Panc1 (cell line): ENCODE data around the gene SLC22A2. TPM values are rescaled to one million over a fixed set of nuclear protein-coding genes. Genes with fewer than 3 reads are reported as not detected.

Source experiments
- ATAC-seq: fragments of 200-7000 bp; cut with Tn5 transposase; 2 replicates; pipeline ENCODE4 v1.9.1; 2020; ENCODE audit warnings: mild to moderate bottlenecking, moderate library complexity
- BruUV-seq: library from RNA; stranded (reverse); fragments of 400-500 nt; replicated peaks from 2 replicates; lab custom pipeline; 2021; lab: Mats Ljungman, UMichigan
- CTCF ChIA-PET: fragments of 300-600 bp; sonication (Branson Sonifier 250); formaldehyde crosslinking; loops from one replicate; lab custom pipeline; 2022; ENCODE audit warnings: antibody characterized with exemption; lab: Charles Lee
- POLR2A ChIA-PET: fragments of 300-600 bp; sonication (Branson Sonifier 250); formaldehyde crosslinking; loops from one replicate; lab custom pipeline; 2022; ENCODE audit warnings: antibody characterized with exemption; lab: Charles Lee
- DNase-seq: peaks from one replicate; pipeline ENCODE4 v3.0.0-alpha.2; 2010; ENCODE audit warnings: low read depth, low spot score
- H3K27ac ChIP-seq: 2 replicates; pipeline ENCODE4 v1.5.1; 2011; ENCODE audit warnings: mild to moderate bottlenecking, low read length, inconsistent platforms
- H3K27me3 ChIP-seq: fragments of 200-500 bp; sonication (Bioruptor generic); 2 replicates; pipeline ENCODE4 v1.6.0; 2014; ENCODE audit warnings: low read length, inconsistent platforms; ENCODE audit not compliant: control insufficient read depth, insufficient read depth
- H3K36me3 ChIP-seq: fragments of 200-500 bp; sonication (Bioruptor generic); 2 replicates; pipeline ENCODE4 v1.5.1; 2014; ENCODE audit warnings: inconsistent platforms, mild to moderate bottlenecking, low read length, moderate library complexity; ENCODE audit not compliant: control insufficient read depth, insufficient read depth
- H3K4me1 ChIP-seq: 2 replicates; pipeline ENCODE4 v1.5.1; 2011; ENCODE audit warnings: inconsistent platforms, mild to moderate bottlenecking, low read length, moderate library complexity; ENCODE audit not compliant: control insufficient read depth, insufficient read depth
- H3K4me3 ChIP-seq, 2 experiments: 2 replicates each; pipeline ENCODE4 v1.5.1; 2011 to 2012; ENCODE audit warnings: low read depth in 2 of 2, low read length in 2 of 2, mild to moderate bottlenecking in 2 of 2, inconsistent platforms in 1 of 2, moderate library complexity in 1 of 2
- H3K9me3 ChIP-seq: fragments of 200-500 bp; sonication (Bioruptor generic); 2 replicates; pipeline ENCODE4 v1.5.1; 2014; ENCODE audit warnings: low read depth, mild to moderate bottlenecking, inconsistent platforms, low read length, moderate library complexity; ENCODE audit not compliant: control insufficient read depth, insufficient read depth
- CTCF ChIP-seq: fragments of 450-650 bp; IDR thresholded peaks from 2 replicates; pipeline ENCODE4 v1.5.1; 2017; ENCODE audit warnings: mild to moderate bottlenecking
- POLR2AphosphoS5 ChIP-seq: IDR thresholded peaks from 2 replicates; pipeline ENCODE4 v1.6.1; 2012; ENCODE audit warnings: mild to moderate bottlenecking, low read depth, low read length, moderate library complexity
- SIN3A ChIP-seq: IDR thresholded peaks from 2 replicates; pipeline ENCODE4 v1.6.1; 2012; ENCODE audit warnings: low read depth, mild to moderate bottlenecking, low read length, moderate library complexity, borderline replicate concordance; ENCODE audit not compliant: insufficient read depth
- TCF7L2 ChIP-seq: IDR thresholded peaks from 2 replicates; pipeline ENCODE4 v1.6.1; 2011; ENCODE audit warnings: mild to moderate bottlenecking, low read depth, low read length, inconsistent platforms
- in situ Hi-C: cut with HindIII; loops from 2 replicates; pipeline ENCODE4 v1.10.0; 2016; ENCODE audit warnings: low sequenced_read_pairs, low pct_unique_long_range_greater_than_20kb
- intact Hi-C: fragments of 100-400 bp; cut with micrococcal nuclease; formaldehyde crosslinking; loops from one replicate; pipeline ENCODE4 v1.10.0; 2022; ENCODE audit not compliant: unreplicated experiment
- total RNA-seq: library from RNA; stranded (reverse); gene quantifications from one replicate; pipeline ENCODE4 v1.2.1, GENCODE V29; 2021; ENCODE audit not compliant: unreplicated experiment
- TF ChIP-seq, protein P1 (sequence below), 2 experiments: IDR thresholded peaks; 2 replicates each; pipeline ENCODE4 v1.6.1; 2011 to 2012; ENCODE audit warnings: low read depth in 2 of 2, control low read depth in 1 of 2, low read length in 1 of 2, mild to moderate bottlenecking in 1 of 2, moderate library complexity in 1 of 2; ENCODE audit not compliant: insufficient read depth in 1 of 2

SLC22A2 gene
- total RNA-seq, 1 experiment from 2014 or later: not detected

DNA sequence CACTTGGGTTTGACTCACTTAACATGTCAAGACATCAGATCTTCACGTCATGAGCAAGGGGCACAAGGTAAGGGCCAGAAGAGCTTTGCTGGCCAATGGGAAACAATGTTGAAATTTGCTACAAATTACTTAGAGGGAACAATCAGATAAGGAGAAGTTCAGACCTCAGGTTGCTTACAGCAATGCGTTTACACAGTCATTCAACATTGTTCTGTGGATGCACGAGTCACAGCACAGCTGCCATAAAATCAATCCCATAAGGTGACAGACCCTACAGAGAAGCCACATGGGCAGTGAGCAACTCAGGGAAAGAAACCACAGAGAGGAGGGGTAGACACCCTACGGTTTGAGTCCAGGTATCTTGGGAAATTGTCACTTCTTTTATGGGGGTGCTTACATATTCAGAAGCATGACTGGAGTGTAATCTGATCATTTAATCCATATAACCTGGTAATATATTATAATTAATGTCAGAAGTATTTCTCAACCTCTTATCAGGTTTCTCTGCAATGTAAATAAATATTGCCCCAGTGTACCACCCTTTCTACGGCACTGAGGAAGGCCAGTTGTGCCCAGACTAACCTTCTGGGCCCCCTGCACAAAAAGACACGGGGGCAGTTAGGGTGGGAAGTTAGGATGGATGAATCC lies 2.3 kb upstream of the SLC22A2 start:
- Histone ChIP-seq H3K4me1 (no peaks in the 10 kb centered on the region), H3K9me3 (no peaks in the 10 kb centered on the region), H3K27ac (no peak overlapping the region), H3K27me3 (no peaks in the 10 kb centered on the region), H3K4me3 (no peak overlapping the region), H3K36me3 (no peaks in the 10 kb centered on the region)
- POLR2A ChIA-PET: no interaction called here
- in situ Hi-C loops: no loop called here
- ATAC-seq: no peak
- CTCF ChIA-PET: no interaction called here
- BruUV-seq: no TSS peak
- DNase-seq: no peak
- intact Hi-C loops: no loop called here
- no peak for TF ChIP-seq TCF7L2
- no peak for TF ChIP-seq CTCF
- TF ChIP-seq, protein P1, sequence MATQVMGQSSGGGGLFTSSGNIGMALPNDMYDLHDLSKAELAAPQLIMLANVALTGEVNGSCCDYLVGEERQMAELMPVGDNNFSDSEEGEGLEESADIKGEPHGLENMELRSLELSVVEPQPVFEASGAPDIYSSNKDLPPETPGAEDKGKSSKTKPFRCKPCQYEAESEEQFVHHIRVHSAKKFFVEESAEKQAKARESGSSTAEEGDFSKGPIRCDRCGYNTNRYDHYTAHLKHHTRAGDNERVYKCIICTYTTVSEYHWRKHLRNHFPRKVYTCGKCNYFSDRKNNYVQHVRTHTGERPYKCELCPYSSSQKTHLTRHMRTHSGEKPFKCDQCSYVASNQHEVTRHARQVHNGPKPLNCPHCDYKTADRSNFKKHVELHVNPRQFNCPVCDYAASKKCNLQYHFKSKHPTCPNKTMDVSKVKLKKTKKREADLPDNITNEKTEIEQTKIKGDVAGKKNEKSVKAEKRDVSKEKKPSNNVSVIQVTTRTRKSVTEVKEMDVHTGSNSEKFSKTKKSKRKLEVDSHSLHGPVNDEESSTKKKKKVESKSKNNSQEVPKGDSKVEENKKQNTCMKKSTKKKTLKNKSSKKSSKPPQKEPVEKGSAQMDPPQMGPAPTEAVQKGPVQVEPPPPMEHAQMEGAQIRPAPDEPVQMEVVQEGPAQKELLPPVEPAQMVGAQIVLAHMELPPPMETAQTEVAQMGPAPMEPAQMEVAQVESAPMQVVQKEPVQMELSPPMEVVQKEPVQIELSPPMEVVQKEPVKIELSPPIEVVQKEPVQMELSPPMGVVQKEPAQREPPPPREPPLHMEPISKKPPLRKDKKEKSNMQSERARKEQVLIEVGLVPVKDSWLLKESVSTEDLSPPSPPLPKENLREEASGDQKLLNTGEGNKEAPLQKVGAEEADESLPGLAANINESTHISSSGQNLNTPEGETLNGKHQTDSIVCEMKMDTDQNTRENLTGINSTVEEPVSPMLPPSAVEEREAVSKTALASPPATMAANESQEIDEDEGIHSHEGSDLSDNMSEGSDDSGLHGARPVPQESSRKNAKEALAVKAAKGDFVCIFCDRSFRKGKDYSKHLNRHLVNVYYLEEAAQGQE (IDR thresholded peaks at IDR 0.05; ENCODE audit: insufficient read depth in 1 of 2, low read depth in 2 of 2, low read length in 1 of 2): no peak
- TF ChIP-seq POLR2AphosphoS5: no peak
- no peak for TF ChIP-seq SIN3A

- in situ Hi-C loops: no loop called here
- TF ChIP-seq SIN3A (no peak), CTCF (no peak), TCF7L2 (no peak), POLR2AphosphoS5 (no peak)
- TF ChIP-seq, protein P1 (IDR thresholded peaks at IDR 0.05; ENCODE audit: insufficient read depth in 1 of 2, low read depth in 2 of 2, low read length in 1 of 2): no peak
- ATAC-seq (no peak), DNase-seq (no peak)
- ChIA-PET POLR2A (no interaction called here), CTCF (no interaction called here)
- no peaks in the 10 kb centered on the region for H3K27me3 ChIP-seq
- no peaks in the 10 kb centered on the region for H3K36me3 ChIP-seq
- no peak overlapping the region for H3K4me3 ChIP-seq
- H3K4me1 ChIP-seq: no peaks in the 10 kb centered on the region
- intact Hi-C loops: no loop called here
- no TSS peak for BruUV-seq
- no peaks in the 10 kb centered on the region for H3K9me3 ChIP-seq
- no peak overlapping the region for H3K27ac ChIP-seq
Measured at GRCh38 chr6:160260367-160260766, 1.7 kb upstream of the SLC22A2 start.
